8988T (cell line): Measurements from ENCODE around the gene UQCC5.

Experiments used
- DNase-seq: peaks from one replicate; pipeline ENCODE4 v3.0.0; 2011

The UQCC5 gene, protein sequence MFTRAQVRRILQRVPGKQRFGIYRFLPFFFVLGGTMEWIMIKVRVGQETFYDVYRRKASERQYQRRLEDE

GRCh38 chr3:52536369-52537164 is at the start of gene UQCC5:
Gene UQCC5, plus strand, starts transcription at chr3:52536605. Its CDS starts 151 bp downstream, at chr3:52536756.
- peak; percentile 100 for DNase-seq

- DNase-seq, result no peak
Measured at GRCh38 chr3:52487050-52487787, 49.2 kb upstream of the UQCC5 start.

DNA sequence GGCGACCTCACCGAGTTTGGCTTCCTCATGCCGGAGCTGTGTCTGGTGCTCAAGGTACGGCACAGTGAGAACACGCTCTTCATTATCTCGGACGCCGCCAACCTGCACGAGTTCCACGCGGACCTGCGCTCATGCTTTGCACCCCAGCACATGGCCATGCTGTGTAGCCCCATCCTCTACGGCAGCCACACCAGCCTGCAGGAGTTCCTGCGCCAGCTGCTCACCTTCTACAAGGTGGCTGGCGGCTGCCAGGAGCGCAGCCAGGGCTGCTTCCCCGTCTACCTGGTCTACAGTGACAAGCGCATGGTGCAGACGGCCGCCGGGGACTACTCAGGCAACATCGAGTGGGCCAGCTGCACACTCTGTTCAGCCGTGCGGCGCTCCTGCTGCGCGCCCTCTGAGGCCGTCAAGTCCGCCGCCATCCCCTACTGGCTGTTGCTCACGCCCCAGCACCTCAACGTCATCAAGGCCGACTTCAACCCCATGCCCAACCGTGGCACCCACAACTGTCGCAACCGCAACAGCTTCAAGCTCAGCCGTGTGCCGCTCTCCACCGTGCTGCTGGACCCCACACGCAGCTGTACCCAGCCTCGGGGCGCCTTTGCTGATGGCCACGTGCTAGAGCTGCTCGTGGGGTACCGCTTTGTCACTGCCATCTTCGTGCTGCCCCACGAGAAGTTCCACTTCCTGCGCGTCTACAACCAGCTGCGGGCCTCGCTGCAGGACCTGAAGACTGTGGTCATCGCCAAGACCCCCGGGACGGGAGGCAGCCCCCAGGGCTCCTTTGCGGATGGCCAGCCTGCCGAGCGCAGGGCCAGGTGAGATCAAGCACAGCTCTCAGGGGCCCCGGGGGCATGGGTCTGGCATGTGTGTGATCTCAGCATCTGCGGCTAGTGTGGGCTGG is 48.4 kb upstream of the UQCC5 start:
- DNase-seq, result no peak

- no peak for DNase-seq
Measured at GRCh38 chr3:52488746-52489145, 47.7 kb upstream of the UQCC5 start.

DNA sequence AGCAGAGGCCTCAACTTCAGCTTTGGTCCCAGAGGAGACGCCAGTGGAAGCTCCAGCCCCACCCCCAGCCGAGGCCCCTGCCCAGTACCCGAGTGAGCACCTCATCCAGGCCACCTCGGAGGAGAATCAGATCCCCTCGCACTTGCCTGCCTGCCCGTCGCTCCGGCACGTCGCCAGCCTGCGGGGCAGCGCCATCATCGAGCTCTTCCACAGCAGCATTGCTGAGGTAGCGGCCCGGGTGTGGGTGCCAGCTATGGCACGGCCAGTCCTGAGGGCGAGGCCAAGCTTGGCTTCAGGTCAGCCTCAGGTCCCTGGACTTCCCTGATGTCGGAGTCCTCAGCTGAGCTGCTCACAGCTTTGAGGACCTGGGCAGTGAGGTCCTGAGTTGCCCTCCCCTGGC is 47.0 kb upstream of the UQCC5 start:
- no peak for DNase-seq

DNA sequence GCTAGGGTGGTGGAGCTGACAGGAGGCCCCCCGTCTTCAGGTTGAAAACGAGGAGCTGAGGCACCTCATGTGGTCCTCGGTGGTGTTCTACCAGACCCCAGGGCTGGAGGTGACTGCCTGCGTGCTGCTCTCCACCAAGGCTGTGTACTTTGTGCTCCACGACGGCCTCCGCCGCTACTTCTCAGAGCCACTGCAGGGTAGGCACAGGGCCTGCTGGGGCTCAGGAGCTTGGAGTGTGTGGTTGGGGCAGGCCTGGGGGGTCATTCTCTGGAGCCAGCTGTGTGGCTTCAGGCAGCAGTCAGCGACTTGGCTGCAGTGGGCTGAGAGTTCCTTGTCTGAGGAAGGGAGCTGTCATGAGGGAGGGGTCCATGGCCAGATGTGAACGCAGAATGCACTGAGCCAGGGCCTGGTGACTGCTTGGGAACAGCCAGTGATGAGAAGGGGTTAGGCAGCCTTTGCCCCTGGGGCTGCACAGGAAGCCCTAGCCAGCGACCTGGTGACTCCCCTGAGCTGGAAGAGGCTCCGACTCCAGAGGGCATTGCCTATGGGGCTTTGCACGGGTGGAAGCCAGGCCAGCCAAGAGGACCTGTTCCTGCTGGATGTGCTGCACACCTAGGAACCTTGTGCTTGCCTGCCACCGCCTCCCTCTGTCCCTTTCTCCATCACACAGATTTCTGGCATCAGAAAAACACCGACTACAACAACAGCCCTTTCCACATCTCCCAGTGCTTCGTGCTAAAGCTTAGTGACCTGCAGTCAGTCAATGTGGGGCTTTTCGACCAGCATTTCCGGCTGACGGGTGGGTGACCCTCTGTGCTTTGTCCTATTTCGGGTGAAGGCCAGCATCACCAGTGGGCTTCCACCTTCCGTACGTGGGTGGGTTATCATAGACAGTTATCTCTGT is 46.1 kb upstream of the UQCC5 start:
- no peak for DNase-seq

GRCh38 chr3:52490939-52491526 is 45.4 kb upstream of the UQCC5 start:
- no peak for DNase-seq

DNA sequence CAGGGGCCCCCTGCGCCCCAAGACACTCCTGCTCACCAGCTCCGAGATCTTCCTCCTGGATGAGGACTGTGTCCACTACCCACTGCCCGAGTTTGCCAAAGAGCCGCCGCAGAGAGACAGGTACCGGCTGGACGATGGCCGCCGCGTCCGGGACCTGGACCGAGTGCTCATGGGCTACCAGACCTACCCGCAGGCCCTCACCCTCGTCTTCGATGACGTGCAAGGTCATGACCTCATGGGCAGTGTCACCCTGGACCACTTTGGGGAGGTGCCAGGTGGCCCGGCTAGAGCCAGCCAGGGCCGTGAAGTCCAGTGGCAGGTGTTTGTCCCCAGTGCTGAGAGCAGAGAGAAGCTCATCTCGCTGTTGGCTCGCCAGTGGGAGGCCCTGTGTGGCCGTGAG is 44.3 kb upstream of the UQCC5 start:
- DNase-seq, result no peak

- no peak for DNase-seq
Measured at GRCh38 chr3:52493232-52494017, 43.0 kb upstream of the UQCC5 start.

DNA sequence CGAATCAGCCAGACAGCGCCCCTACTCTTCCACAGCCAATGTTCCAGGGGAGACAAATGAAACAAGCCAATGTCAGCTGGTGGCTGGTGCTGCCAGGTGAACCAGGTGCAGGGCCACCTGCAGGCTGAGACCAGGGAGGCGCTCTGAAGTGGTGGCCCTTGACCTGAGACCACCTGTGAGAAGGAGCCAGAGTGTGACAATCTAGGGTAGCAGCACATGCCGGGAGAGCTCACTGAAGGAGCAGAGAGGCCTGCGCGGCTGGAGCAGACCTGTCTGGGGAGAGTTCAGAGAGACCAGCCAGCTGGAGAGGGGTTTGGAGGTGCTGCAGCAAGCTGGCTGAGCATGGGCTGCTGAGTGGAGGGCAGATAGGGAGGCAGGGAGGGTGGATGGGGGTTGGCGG is 42.0 kb upstream of the UQCC5 start:
- no peak for DNase-seq

- no peak for DNase-seq
Measured at GRCh38 chr3:52494886-52495495, 41.4 kb upstream of the UQCC5 start, which contains the start of gene STAB1. Gene STAB1, plus strand, starts transcription at chr3:52495338. Its CDS starts 76 bp downstream, at chr3:52495414.

DNA sequence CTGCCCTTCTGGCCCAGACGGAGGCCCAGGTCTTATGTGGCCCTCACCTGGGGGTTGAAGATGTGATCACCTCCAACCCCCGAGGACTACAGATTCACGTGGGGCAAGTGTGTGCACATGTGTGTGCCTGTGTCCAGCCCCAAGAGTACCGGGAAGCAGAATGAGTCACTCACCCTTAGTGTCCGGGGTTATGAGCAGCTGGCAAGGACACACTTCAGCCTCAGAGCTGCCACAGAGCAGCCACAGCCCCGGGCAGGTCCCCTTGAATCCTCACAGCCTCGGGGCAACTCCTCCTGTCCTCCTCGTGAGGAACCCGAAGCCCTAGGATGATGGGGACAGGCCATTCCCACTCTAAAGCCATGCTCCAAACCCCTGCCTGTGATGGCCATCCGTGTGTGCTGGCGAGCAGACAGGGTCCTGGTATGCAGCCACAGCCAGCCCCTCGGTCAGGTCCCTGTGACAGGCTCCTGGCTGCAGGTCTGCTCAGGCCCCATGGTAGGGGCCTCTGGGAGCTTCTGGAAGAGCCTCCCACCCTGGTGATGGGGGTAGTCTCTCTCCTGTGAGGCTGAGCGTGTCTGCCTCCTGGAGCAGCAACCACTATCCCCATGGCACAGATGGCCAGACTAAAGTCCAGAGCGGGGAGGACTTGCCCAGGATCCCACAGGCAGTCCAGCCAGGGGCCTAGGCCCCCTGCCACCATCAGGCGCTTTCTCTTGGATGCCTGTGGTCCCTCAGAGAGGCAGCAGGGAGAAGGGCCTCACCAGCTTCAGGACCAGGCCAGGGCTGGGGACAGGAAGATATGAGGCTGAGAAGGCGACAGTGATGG is 40.4 kb upstream of the UQCC5 start:
- DNase-seq, result no peak

DNA sequence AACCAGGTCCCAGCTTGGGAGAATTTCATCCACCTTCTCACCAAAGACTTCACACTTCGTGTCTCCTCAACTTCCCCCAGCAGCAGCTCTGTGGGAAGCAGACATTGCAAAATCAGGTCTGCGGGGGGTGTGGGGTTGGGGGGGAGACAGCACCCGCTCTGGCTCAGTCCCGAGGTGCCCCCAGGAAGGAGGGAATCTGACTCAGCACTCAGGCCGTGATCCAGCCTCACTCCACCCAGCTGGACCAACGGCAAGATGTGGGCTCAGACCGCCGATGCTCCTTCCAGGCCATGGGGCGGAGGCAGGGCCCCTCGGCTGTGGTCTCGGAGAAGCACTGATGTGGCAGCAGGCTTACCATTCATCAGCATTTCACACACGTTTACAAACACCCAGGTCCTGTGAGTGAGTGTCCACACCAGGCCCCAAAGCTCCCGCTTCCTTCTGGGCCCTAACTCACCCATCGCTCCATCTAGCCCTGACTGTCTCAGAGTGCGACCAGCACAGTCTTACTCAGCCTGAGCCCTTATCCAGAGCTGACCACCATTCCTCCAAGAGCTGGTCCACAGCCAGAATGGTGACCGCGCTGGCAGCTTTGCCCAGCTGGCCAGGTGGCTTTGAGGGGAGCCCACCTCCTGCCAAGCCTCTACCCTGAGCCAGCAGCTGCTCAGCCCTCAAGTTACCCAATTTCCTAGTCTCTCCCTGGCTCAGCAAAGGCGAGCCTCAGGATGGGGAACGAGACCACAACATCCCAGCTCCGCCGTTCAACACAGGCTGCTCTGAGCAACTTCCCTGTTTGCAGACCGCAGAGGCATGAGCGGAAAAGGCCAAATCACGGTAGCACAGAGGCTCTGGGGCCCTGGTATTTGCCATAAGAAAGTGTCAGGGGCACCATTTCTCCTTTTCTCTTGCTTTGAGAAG is 38.0 kb upstream of the UQCC5 start:
- no peak for DNase-seq

GRCh38 chr3:52501046-52501445 is 35.4 kb upstream of the UQCC5 start:
- no peak for DNase-seq

DNA sequence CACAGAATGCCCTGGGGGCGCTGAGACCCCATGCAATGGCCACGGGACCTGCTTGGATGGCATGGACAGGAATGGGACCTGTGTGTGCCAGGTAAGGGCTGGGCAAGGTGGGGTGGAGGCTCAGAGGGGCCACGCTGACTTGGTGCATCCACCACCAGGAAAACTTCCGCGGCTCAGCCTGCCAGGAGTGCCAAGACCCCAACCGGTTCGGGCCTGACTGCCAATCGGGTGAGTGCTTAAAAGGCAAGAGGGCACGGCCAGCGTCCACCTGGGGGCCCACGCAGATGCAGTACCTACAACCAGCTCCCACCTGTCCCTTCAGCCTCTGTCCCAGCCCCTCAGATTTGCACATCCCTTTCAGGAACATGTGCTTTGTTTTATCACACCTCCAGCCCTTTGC is 34.4 kb upstream of the UQCC5 start:
- DNase-seq, result no peak

- no peak for DNase-seq
Measured at GRCh38 chr3:52502808-52503350, 33.5 kb upstream of the UQCC5 start.

DNA sequence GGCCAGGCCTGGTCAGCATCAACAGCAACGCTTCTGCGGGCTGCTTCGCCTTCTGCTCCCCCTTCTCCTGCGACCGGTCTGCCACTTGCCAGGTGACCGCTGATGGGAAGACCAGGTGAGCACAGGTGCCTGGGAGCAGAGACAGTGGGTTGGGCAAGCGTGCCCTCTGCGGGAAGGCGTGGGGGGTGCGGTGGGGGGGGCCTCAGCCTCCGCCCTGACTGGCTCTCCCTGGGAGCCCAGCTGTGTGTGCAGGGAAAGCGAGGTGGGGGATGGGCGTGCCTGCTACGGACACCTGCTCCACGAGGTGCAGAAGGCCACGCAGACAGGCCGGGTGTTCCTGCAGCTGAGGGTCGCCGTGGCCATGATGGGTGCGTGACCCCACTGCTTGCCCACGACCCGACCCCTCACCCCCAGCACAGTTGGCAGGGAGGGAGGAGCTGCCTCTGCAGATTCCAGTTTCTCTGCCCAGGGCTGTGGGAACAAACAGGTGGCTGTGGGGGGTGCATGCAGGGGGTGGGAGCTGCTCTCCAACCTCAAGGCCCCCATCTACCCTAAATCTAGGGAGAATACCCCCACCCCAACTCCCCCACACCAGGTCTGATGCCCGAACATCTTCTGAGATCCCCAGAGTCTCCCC is 32.5 kb upstream of the UQCC5 start:
- no peak for DNase-seq
